Prostate gland (tissue), 2 donors: ENCODE results near the gene IMMT. TPM values are rescaled to one million over a fixed set of nuclear protein-coding genes. Genes with fewer than 3 reads are reported as not detected.
"Not testable (repeated sequence)": the region's sequence is repeated elsewhere in the genome, so short reads cannot be mapped to it uniquely, and the experiment has no call there.

Source experiments
- DNase-seq: peaks from one replicate; pipeline ENCODE4 v3.0.0-alpha.2; 2019; ENCODE audit warnings: low spot score
- H3K27ac ChIP-seq, 2 donors: fragments of 200-600 bp; sonication (generic); 2 replicates each; pipeline ENCODE4 v1.5.1; 2017 to 2019
- H3K27me3 ChIP-seq: fragments of 200-600 bp; sonication (generic); replicated peaks from 2 replicates; pipeline ENCODE4 v1.5.1; 2019; ENCODE audit not compliant: insufficient read depth
- H3K36me3 ChIP-seq, 2 donors: fragments of 200-600 bp; sonication (generic); 1 replicate in 1 of 2; 2 replicates in 1 of 2; pipeline versions ENCODE4 v1.5.1 to v1.8.1; 2017 to 2019
- H3K4me1 ChIP-seq: fragments of 200-600 bp; sonication (generic); replicated peaks from 2 replicates; pipeline ENCODE4 v1.5.1; 2019
- H3K4me3 ChIP-seq, 2 donors: fragments of 200-600 bp; sonication (generic); 2 replicates each; pipeline ENCODE4 v1.5.1; 2017 to 2019
- H3K9me3 ChIP-seq: fragments of 200-600 bp; sonication (generic); 2 replicates; pipeline ENCODE4 v1.5.1; 2017
- POLR2A ChIP-seq: fragments of 450-650 bp; IDR thresholded peaks from one replicate; pipeline ENCODE4 v1.6.1; 2016; ENCODE audit warnings: antibody characterized with exemption, mild to moderate bottlenecking
- POLR2AphosphoS5 ChIP-seq: sonication (generic); formaldehyde crosslinking; IDR thresholded peaks from one replicate; pipeline ENCODE4 v1.6.1; 2017; ENCODE audit warnings: antibody characterized with exemption
- WGBS: methylation state at CpG from one replicate; pipeline ENCODE4 v1.1.5; 2018; 5-methylcytosine and 5-hydroxymethylcytosine counted together
- intact Hi-C: fragments of 100-400 bp; cut with DNase I; formaldehyde crosslinking; loops from one replicate; pipeline ENCODE4 v1.14.2; 2022
- total RNA-seq, 2 donors: library from RNA; depleted of rRNA; stranded (reverse); fragments of >200 nt; gene quantifications; one replicate each; pipeline ENCODE4 v1.1.0, GENCODE V29; 2016
- TF ChIP-seq, protein P1 (sequence below), 4 experiments: fragments of 200-600 bp in 2 of 4; fragments of 450-650 bp in 2 of 4; sonication (generic) in 2 of 4; IDR thresholded peaks; 1 replicate in 3 of 4; 2 replicates in 1 of 4; pipeline ENCODE4 v1.5.1; 2016 to 2019; ENCODE audit warnings: antibody characterized with exemption in 4 of 4, mild to moderate bottlenecking in 2 of 4, moderate library complexity in 2 of 4

IMMT gene
- 10 to 100 TPM; 32.6 to 52.5 TPM for total RNA-seq

DNA sequence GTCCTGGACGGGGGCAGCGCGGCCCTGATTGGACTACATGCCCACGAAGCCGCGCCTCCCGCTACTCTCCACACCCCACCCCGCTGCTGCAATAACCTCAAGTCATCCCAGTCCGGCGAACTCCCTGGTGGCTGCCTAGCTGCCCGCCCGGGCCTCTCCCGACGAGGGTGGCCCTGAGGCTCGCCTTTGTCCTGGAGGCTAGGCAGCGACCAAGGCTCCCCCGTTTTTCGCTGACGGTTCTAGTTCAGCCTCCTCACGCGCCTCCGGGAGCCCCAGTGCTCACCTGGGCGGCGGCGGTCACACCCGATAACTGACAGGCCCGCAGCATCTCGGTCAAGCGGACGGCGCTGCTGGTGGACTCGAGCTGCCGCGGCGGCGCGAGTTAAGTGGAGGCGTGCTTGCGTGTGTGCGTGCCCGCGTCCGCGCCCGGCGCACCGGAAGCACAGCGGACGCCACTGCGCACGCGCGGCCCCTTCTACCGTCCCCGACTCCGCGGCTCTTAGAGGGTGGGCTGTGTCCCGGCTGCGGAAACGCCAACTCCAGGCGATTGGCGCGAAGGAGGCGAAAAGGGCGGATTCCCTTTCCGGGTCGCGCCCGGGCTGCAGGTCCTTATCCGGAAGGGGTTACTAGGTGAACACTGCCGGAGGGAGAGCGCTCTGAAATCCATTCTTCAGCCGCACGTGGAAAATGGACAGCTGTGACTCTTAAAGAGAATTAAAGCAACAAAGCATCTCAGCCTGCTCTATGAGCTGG, at the start of gene IMMT:
IMMT (minus strand) TSS at position 408 of the 753 bp plus-strand sequence; CDS start at position 328, 80 bp downstream.
- Histone ChIP-seq H3K9me3 (no peaks in the 10 kb centered on the region), H3K4me3 (peak within 1 kb of the TSS; percentile 84 to 96), H3K27me3 (no peaks in the 10 kb centered on the region), H3K27ac (peak within 1 kb of the TSS; percentile 97 to 98), H3K4me1 (no peaks in the 10 kb centered on the region), H3K36me3 (no peaks in the 10 kb centered on the region)
- TF ChIP-seq, protein P1, sequence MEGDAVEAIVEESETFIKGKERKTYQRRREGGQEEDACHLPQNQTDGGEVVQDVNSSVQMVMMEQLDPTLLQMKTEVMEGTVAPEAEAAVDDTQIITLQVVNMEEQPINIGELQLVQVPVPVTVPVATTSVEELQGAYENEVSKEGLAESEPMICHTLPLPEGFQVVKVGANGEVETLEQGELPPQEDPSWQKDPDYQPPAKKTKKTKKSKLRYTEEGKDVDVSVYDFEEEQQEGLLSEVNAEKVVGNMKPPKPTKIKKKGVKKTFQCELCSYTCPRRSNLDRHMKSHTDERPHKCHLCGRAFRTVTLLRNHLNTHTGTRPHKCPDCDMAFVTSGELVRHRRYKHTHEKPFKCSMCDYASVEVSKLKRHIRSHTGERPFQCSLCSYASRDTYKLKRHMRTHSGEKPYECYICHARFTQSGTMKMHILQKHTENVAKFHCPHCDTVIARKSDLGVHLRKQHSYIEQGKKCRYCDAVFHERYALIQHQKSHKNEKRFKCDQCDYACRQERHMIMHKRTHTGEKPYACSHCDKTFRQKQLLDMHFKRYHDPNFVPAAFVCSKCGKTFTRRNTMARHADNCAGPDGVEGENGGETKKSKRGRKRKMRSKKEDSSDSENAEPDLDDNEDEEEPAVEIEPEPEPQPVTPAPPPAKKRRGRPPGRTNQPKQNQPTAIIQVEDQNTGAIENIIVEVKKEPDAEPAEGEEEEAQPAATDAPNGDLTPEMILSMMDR (IDR thresholded peaks at IDR 0.05): no peak
- TF ChIP-seq POLR2AphosphoS5 (peak; percentile 86), POLR2A (peak; percentile 45)
- WGBS: under 1% methylated on average over 71 of the region's 74 CpGs
- peak; percentile 87 for DNase-seq
- intact Hi-C loops: no loop called here

DNA sequence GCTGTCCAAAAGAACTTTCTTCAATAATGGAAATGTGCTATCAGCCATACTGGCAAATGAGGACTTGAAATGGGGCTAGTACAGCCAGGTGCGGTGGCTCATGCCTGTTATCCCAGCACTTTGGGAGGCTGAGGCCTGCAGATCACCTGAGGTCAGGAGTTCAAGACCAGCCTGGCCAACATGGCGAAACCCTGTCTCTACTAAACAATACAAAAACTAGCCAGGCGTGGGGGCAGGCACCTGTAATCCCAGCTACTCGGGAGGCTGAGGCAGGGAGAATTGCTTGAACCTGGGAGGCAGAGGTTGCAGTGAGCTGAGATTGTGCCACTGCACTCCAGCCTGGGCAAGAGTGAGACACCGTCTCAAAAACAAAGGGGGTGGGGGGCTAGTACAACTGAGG, 49.5 kb upstream of the IMMT start:
- WGBS: 95% methylated on average over 5 of the region's 5 CpGs

DNA sequence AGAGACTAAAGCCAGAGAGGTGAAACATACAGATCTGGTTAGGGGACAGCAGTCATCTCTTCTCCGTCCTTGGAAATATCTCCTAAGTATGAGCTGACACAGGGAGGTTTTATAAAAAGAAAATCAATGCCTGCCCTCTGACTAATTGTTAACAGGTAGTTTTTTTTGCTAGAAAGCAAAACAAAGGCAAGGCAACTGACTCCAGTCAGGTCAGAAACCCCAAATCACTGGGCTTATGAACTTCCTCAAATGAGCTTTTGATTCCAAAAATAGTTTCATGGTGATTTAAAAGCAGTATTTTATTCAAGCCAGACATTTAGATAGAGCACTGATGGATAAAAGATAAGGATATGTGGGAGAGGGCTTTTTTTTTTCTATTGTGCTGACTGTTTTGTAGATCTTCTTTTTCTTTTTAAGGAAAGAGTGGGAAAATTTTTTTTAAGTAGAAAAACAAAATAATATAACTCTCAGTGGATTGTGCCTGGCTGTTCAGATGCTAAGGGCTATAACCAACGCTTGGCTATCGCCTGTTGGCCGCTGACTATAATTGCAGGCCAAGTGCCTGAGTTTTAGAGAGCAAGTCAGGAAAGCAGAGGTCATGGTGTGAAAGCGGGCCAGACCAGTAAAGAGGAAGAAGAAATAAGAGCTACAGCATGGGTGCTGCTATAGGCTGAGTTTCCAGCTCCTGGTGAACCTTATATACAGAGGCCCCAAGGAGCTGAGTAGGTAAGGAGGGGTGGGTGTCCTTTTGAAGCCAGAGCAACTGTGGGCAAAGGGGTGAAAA, 48.9 kb upstream of the IMMT start:
- no peak for DNase-seq
- WGBS: 86% methylated on average over 5 of the region's 5 CpGs
- no peak overlapping the region for H3K4me3 ChIP-seq
- H3K9me3 ChIP-seq: no peaks in the 10 kb centered on the region
- H3K27me3 ChIP-seq: no peaks in the 10 kb centered on the region
- H3K27ac ChIP-seq: no peak overlapping the region
- intact Hi-C loops: no loop called here
- no peaks in the 10 kb centered on the region for H3K36me3 ChIP-seq
- TF ChIP-seq, protein P1 (IDR thresholded peaks at IDR 0.05): no peak
- no peak for TF ChIP-seq POLR2A
- TF ChIP-seq POLR2AphosphoS5: no peak
- H3K4me1 ChIP-seq: no peaks in the 10 kb centered on the region

More for the DNA sequence above, 49.5 kb upstream of the IMMT start:
- H3K9me3 ChIP-seq, H3K4me1 ChIP-seq, H3K4me3 ChIP-seq, H3K27ac ChIP-seq, DNase-seq, H3K36me3 ChIP-seq, intact Hi-C loops, H3K27me3 ChIP-seq: not testable (repeated sequence)

DNA sequence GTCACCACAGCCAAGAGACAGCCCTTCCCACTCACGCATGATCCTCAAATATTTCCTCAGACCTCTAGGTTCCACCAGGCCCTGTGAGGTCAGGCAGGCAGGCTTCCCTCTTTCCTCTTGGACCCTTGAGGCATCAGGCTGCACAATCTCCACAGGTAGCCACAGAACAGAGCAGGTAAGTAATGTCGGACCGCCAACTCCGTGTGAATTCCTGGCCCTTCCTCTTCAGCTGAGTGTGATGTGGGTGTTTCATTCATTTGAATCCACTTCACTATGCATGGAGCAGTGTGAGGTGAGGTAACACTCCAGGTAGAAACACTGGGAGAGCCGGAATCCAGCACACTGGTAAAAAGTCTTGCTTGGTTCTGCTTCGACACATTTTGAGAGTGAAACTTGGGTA, 48.0 kb upstream of the IMMT start:
- intact Hi-C loops: no loop called here
- Histone ChIP-seq H3K4me1 (no peaks in the 10 kb centered on the region), H3K27ac (no peak overlapping the region), H3K36me3 (no peaks in the 10 kb centered on the region), H3K9me3 (no peaks in the 10 kb centered on the region), H3K4me3 (no peak overlapping the region), H3K27me3 (no peaks in the 10 kb centered on the region)
- WGBS: 84% methylated on average over 6 of the region's 6 CpGs
- TF ChIP-seq POLR2AphosphoS5: no peak
- TF ChIP-seq, protein P1 (IDR thresholded peaks at IDR 0.05): no peak
- TF ChIP-seq POLR2A: no peak
- DNase-seq: no peak

DNA sequence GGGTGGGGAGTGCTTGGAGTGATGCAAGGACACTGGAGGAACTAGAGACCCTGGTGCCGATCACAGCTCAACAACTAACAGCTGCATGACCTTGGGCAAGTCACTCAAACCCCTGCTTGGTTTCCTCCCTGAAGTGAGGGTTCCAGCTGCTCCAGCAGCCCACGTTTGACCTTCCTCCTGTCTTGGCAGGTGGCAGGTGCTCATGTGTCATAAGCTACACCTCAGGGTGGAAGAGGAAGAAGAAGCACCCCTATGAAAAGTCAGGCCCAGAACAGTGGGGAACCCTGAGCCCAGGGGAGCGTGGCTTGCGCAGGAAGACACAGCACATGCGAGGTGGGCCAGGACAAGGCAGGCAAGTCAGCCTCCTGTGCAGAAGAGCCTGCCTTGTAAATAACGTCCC, 46.3 kb upstream of the IMMT start:
- Histone ChIP-seq H3K4me1 (no peaks in the 10 kb centered on the region), H3K36me3 (no peaks in the 10 kb centered on the region), H3K4me3 (no peak overlapping the region), H3K27me3 (no peaks in the 10 kb centered on the region), H3K9me3 (no peaks in the 10 kb centered on the region), H3K27ac (no peak overlapping the region)
- 70% methylated on average over 6 of the region's 6 CpGs for WGBS
- no peak for DNase-seq
- intact Hi-C loops: no loop called here
- no peak for TF ChIP-seq POLR2A
- TF ChIP-seq, protein P1 (IDR thresholded peaks at IDR 0.05): no peak
- TF ChIP-seq POLR2AphosphoS5: no peak
